Measurements from ENCODE around the gene WDR90. TPM values are rescaled to one million over a fixed set of nuclear protein-coding genes. Genes with fewer than 3 reads are reported as not detected.

The WDR90 gene
- total RNA-seq, 1 experiment from 2014 or later: 28.7 TPM

DNA sequence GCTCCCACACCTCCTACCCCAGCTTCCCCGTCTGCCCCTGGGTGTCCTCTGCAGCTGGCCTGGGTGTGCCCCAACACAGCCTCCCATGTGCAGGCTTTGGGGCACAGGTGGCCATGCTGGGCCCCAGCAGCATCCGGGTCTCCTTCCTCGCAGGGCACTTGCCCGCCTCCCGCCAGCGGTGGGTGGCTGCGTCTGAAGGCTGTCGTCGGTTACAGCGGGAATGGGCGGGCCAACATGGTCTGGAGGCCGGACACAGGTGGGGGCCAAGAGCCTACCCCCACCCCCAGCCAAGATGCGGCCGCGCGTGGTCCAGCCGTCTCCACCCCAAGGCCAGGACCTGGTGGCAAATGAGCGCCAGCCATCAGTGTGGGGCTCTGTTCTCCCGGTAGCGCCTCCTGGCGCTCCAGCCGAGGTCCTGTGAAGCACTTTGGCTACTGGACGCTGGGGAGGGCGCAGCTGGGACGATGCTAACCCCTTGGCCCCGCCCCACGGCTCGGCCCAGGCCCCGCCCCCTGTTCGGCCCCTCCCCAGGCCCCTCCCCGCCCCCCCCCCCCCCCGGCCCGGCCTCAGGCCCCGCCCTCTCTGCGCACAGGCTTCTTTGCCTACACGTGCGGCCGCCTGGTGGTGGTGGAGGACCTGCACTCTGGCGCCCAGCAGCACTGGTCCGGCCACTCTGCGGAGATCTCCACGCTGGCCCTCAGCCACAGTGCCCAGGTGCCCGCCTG, 11.5 kb downstream of the WDR90 start:
- DNase-seq (ENCODE audit: low spot score): no peak

DNA sequence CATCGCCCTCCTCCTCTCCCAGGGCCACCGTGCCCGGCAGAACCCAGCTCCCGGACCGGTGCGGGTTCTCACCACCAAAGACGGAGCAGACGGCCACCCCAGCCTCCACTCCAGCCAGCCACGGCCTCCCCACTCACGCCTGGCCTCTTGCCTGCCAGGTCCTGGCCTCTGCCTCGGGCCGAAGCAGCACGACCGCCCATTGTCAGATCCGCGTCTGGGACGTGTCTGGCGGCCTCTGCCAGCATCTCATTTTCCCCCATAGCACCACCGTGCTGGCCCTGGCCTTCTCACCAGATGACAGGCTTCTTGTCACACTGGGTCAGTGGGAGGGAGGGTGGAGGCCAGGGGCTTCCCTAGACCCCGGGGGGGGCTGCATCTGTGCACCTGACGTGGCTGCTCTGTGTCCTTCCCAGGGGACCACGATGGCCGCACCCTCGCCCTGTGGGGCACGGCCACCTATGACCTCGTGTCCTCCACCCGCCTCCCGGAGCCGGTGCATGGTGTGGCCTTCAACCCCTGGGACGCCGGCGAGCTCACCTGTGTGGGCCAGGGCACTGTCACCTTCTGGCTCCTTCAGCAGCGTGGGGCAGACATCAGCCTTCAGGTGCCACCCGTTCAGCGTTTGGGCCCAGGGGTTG, 12.1 kb downstream of the WDR90 start:
- DNase-seq (ENCODE audit: low spot score): no peak

- no peak for DNase-seq (ENCODE audit: low spot score)
Measured at GRCh38 chr16:662095-662494, 12.9 kb downstream of the WDR90 start.

DNA sequence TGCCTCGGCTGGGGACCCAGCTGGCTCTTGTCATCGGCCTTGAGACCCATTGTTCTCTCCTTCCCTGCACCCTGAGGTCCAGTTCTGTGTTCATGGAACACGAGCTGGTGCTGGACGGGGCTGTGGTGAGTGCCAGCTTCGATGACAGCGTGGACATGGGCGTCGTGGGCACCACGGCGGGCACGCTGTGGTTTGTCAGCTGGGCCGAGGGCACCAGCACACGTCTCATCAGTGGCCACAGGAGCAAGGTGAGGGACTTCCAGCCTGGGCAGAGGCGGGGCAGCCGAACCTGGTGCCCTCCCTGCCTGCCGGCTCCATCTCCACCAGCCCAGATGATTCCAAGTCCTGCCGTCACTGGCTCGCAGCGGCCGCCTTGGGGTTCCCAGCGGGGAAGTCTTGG, 13.4 kb downstream of the WDR90 start:
- no peak for DNase-seq (ENCODE audit: low spot score)

DNA sequence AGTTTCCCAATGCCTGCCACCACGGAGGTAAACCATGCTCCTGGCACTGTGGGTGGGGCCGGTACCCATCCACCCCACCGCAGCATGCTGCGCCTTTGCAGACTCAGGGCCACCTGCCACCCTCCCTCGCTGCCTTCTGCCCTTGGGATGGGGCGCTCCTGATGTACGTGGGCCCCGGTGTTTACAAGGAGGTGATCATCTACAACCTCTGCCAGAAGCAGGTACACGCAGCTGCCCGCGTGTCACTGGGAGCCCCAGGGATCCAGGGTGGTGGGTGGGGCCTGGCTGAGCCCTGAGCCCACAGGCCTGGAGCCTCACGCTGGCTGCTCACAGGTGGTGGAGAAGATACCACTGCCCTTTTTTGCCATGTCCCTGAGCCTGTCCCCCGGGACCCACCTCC, 17.4 kb downstream of the WDR90 start:
- no peak for DNase-seq (ENCODE audit: low spot score)

- DNase-seq (ENCODE audit: low spot score): no peak
Measured at GRCh38 chr16:667113-667779, 18.1 kb downstream of the WDR90 start.

- peak; percentile 75 for DNase-seq (ENCODE audit: low spot score)
Measured at GRCh38 chr16:667780-668518, 18.8 kb downstream of the WDR90 start, which contains the start of gene RHOT2. Gene RHOT2, plus strand, starts transcription at chr16:668132. Its CDS starts 68 bp downstream, at chr16:668200.

DNA sequence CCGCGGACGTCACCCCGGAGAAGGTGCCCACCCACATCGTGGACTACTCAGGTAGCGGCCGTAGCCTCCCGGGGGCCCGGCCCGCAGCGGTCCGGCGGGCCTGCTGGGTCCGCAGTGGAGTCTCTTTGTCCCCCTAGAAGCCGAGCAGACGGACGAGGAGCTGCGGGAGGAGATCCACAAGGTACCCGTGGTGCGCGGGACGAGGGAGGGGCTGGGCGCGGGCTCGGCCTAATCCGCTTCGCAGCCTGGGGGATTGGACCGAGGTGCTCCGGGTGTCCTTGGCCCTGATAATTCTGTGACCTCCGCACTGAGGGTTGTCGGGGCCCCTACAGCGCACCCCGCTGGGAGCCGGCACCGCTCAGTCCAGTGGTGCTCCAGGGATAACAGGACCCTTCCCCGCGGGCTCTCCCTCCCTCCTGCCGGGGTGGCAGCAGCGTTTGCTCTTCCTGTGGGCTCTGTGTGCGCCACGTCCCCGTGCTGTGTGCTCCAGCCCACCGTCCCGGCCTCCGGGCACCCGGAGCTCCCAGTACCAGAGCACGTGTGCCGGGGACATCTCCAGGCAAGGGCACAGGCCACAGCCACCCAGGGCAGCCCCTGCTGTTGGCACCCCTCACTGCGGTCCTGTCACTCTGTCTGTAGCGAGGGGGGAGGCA, 19.5 kb downstream of the WDR90 start:
- no peak for DNase-seq (ENCODE audit: low spot score)

DNA sequence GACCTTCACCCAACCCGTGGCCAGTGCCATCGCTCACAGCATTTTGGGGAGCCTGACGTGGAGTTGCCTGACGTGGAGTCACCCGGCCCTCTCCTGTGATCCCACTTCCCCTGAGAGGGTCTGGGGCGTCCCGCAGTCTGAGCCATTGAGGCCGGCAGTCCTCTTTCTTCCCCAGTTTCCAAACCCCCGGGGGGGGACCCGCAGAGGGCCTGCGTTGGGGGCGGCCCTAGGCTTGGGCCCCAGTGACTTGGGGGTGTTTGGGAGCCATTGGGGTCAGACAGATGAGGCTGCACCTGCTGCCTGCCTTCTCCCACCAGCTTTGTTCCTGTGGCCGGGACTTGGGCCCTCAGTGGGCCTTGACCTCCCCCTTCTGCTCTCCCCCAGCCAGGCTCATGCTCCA, 20.5 kb downstream of the WDR90 start:
- no peak for DNase-seq (ENCODE audit: low spot score)

DNA sequence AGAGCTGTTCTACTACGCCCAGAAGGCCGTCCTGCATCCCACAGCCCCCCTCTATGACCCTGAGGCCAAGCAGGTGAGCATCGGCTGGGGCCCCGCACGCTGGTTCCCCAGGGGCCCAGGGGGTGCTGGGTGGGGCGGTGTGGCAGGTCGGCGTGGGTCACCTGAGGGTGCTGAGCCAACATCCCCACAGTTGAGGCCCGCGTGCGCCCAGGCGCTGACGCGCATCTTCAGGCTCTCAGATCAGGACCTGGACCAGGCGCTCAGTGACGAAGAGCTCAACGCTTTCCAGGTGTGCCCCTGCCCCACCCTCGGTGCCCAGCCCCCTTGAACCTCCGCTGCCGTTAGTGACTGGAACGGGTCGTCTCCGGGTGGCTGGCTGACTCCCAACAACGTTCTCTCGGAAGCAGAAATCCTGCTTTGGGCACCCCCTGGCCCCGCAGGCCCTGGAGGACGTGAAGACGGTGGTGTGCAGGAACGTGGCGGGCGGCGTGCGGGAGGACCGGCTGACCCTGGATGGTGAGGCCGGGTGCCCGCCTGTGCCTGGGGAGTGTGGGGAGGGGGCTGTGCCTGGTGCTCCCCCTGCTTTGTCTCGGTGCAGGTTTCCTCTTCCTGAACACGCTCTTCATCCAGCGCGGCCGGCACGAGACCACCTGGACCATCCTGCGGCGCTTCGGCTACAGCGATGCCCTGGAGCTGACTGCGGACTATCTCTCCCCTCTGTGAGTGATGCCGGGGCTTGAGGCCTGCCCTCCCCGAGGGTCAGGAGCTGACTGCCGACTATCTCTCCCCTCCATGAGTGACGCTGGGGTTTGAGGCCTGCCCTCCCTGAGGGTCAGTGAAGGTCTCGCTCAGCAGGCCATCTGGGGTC, 21.6 kb downstream of the WDR90 start:
- DNase-seq (ENCODE audit: low spot score): no peak

DNA sequence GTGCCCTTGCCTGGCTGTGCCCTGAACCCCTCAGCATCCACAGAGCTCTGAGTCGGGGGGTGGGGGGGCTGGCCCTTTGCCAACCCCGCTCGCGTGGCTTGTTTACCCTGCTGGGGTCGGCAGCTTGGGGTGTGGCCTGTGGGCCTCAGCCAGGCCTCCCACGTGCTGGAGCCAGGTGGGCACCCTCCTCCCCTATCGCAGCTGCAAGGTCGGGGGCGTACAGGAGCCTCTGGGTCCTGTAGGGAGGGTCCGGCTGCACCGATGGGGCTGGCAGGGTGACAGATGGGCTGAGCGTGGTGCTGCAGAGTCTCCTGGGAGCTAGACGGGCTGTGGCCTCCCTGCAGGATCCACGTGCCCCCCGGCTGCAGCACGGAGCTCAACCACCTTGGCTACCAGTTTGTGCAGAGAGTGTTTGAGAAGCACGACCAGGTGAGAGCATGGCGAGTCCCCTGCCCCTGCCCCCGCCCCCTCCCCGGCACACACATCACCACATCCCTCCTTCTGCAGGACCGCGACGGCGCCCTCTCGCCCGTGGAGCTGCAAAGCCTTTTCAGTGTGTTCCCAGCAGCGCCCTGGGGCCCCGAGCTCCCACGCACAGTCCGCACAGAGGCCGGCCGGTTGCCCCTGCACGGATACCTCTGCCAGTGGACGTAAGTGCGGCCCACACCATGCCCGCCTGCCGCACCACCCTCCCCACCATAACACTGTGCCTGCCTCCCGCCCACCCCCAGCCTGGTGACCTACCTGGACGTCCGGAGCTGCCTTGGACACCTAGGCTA, 22.4 kb downstream of the WDR90 start:
- DNase-seq (ENCODE audit: low spot score): no peak

DNA sequence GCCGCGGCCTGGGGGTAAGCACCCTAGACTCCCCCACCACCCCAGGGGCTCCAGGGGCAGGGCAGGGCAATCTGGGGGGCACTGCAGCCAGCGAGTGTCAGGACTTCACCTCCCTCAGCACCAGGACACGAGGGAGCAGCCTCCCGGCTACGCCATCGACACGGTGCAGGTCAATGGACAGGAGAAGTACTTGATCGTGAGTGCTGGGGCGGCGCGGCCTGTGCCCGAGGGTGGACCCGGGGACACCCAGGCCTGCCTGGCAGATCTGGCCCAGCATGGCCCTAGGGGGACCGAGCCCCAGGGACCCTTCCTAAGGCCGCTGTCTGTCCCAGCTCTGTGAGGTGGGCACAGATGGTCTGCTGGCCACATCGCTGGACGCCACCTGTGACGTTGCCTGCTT, 23.2 kb downstream of the WDR90 start:
- DNase-seq (ENCODE audit: low spot score): no peak

- DNase-seq (ENCODE audit: low spot score): no peak
Measured at GRCh38 chr16:672851-673250, 23.7 kb downstream of the WDR90 start.

DNA sequence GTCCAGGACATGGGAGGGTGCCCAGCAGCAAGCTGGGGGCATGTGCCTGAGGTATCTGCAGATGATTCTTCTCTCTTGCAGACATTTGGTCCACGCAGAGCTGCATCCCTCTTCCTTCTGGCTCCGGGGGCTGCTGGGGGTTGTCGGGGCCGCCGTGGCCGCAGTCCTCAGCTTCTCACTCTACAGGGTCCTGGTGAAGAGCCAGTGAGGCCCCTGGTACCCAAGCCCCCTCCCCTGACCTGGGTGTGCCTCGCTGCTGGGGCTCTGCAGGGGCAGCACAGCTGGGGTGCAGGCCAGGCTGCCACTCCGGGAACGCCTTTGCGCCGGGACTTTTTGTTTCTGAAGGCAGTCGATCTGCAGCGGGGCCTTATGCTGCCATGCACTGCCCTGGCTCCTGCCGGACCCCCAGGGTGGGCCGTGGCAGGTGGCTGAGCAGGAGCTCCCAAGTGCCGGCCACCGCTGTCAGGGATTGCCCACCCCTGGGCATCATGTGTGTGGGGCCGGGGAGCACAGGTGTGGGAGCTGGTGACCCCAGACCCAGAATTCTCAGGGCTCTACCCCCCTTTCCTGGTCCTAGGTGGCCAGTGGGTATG, 24.3 kb downstream of the WDR90 start:
- DNase-seq (ENCODE audit: low spot score): no peak

GRCh38 chr16:674214-674881, 25.2 kb downstream of the WDR90 start:
- no peak for DNase-seq (ENCODE audit: low spot score)

- DNase-seq (ENCODE audit: low spot score): no peak
Measured at GRCh38 chr16:674968-675883, 26.1 kb downstream of the WDR90 start, which contains the start of gene RHBDL1. Gene RHBDL1, plus strand, starts transcription at chr16:675671. Its CDS starts 120 bp downstream, at chr16:675791.

GRCh38 chr16:675884-676564, 26.9 kb downstream of the WDR90 start:
- DNase-seq (ENCODE audit: low spot score): no peak
